Sigmoid colon (tissue), 7 donors: ENCODE results near the gene OSGEPL1. TPM values are rescaled to one million over a fixed set of nuclear protein-coding genes. Genes with fewer than 3 reads are reported as not detected.

Source experiments
- DNase-seq: peaks from one replicate; pipeline ENCODE4 v3.0.0-alpha.2; 2019
- H3K27ac ChIP-seq, 4 donors: fragments of 200-600 bp; sonication (generic); one replicate each; pipeline ENCODE4 v1.5.1; 2016 to 2019; ENCODE audit warnings: mild to moderate bottlenecking in 1 of 4
- H3K27me3 ChIP-seq, 3 donors: fragments of 200-600 bp; sonication (generic); one replicate each; pipeline ENCODE4 v1.5.1; 2019; ENCODE audit warnings: mild to moderate bottlenecking in 1 of 3
- H3K36me3 ChIP-seq, 4 donors: fragments of 200-600 bp; sonication (generic); one replicate each; pipeline ENCODE4 v1.5.1; 2016 to 2019
- H3K4me1 ChIP-seq, 4 donors: fragments of 200-600 bp; sonication (generic); one replicate each; pipeline ENCODE4 v1.5.1; 2017 to 2019
- H3K4me3 ChIP-seq, 4 donors: fragments of 200-600 bp; sonication (generic); one replicate each; pipeline ENCODE4 v1.5.1; 2017 to 2019; ENCODE audit warnings: mild to moderate bottlenecking in 2 of 4, moderate library complexity in 1 of 4
- H3K9me3 ChIP-seq, 4 donors: fragments of 200-600 bp in 3 of 4; sonication (generic) in 3 of 4; one replicate each; pipeline versions ENCODE4 v1.5.1 to v1.6.1; 2013 to 2019
- CTCF ChIP-seq, 4 experiments: fragments of 450-650 bp in 3 of 4; fragments of 200-600 bp in 1 of 4; IDR thresholded peaks; one replicate each; pipeline ENCODE4 v1.5.1; 2016 to 2019; ENCODE audit warnings: antibody characterized with exemption in 4 of 4, mild to moderate bottlenecking in 3 of 4, moderate library complexity in 2 of 4
- EP300 ChIP-seq, 4 donors: sonication (generic); formaldehyde crosslinking; IDR thresholded peaks; one replicate each; pipeline ENCODE4 v1.6.1; 2017; ENCODE audit warnings: antibody characterized with exemption in 4 of 4
- POLR2A ChIP-seq, 2 donors: fragments of 450-650 bp; IDR thresholded peaks; one replicate each; pipeline ENCODE4 v1.6.1; 2016; ENCODE audit warnings: antibody characterized with exemption in 2 of 2, mild to moderate bottlenecking in 2 of 2, moderate library complexity in 2 of 2
- POLR2AphosphoS5 ChIP-seq, 4 donors: sonication (generic); formaldehyde crosslinking; IDR thresholded peaks; one replicate each; pipeline ENCODE4 v1.6.1; 2017; ENCODE audit warnings: antibody characterized with exemption in 4 of 4
- WGBS, 2 donors: extraction: QIAGEN DNeasy Blood & Tissue Kit; methylation state at CpG; one replicate each; pipeline ENCODE4 v1.1.7; 2013; 5-methylcytosine and 5-hydroxymethylcytosine counted together
- intact Hi-C: fragments of 100-400 bp; cut with DNase I; formaldehyde crosslinking; loops from one replicate; pipeline ENCODE4 v1.15.1; 2023
- polyA plus RNA-seq, 3 donors: library from polyadenylated mRNA; stranded (reverse); fragments of 200-250 nt; gene quantifications; one replicate each; pipeline ENCODE4 v1.2.3, GENCODE V29; 2013
- total RNA-seq, 4 donors: library from RNA; depleted of rRNA; stranded (reverse); fragments of >200 nt; gene quantifications; one replicate each; pipeline ENCODE4 v1.1.0, GENCODE V29; 2016
- donor health status: healthy with polysubstance abuse.
- donor health status: Bipolar disorder and iron deficiency.
- donor health status: healthy.

OSGEPL1 gene
- total and polyA plus RNA-seq, 7 donors: 1.2 to 10.0 (median 5.2) TPM

DNA sequence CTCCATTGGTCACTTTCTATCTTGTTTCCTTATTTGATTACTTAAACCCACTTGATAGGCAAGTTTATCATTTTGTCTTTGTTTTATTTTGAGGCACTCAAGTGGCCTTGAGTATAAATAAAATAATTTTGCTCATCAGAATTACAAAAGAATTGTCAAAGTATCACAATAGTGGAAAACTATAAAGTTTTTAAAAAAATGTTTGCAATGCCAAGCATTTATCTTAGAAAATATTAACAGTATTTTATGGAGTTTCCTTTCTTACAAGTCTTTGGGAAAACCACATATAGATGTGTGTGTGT is 36.4 kb upstream of the OSGEPL1 start:
- Histone ChIP-seq H3K9me3 (no peaks in the 10 kb centered on the region), H3K27ac (peak overlapping the region in 2 of 4 donors; percentile 10 to 25), H3K4me3 (no peak overlapping the region), H3K4me1 (peaks cover 0 to 16% (median 4%) of the 10 kb centered on the region in 4 donors), H3K36me3 (peaks cover 0 to 40% (median 6%) of the 10 kb centered on the region in 4 donors), H3K27me3 (no peaks in the 10 kb centered on the region)
- TF ChIP-seq POLR2AphosphoS5 (IDR thresholded peaks at IDR 0.05): no peak
- no peak for TF ChIP-seq CTCF (IDR thresholded peaks at IDR 0.05)
- no peak for TF ChIP-seq EP300 (IDR thresholded peaks at IDR 0.05)
- no peak for TF ChIP-seq POLR2A (IDR thresholded peaks at IDR 0.05)
- intact Hi-C loops: loop anchor here (2.0 kb wide), 1 partner anchor 272 kb away; no protein-coding TSS in a partner anchor
- no peak for DNase-seq

GRCh38 chr2:189798312-189799029 is 35.9 kb upstream of the OSGEPL1 start:
- no peak overlapping the region for H3K4me3 ChIP-seq
- peaks cover 0 to 16% (median 4%) of the 10 kb centered on the region in 4 donors for H3K4me1 ChIP-seq
- no peak for DNase-seq
- TF ChIP-seq POLR2A (IDR thresholded peaks at IDR 0.05): no peak
- TF ChIP-seq EP300 (IDR thresholded peaks at IDR 0.05): no peak
- TF ChIP-seq CTCF (IDR thresholded peaks at IDR 0.05): peak in 1 of 4 experiments; percentile 31
- H3K36me3 ChIP-seq: peaks cover 0 to 41% (median 7%) of the 10 kb centered on the region in 4 donors
- H3K27me3 ChIP-seq: no peaks in the 10 kb centered on the region
- intact Hi-C loops: loop anchor here (2.0 kb wide), 1 partner anchor 272 kb away; no protein-coding TSS in a partner anchor
- no peaks in the 10 kb centered on the region for H3K9me3 ChIP-seq
- H3K27ac ChIP-seq: peak overlapping the region in 3 of 4 donors; percentile 5 to 36 (median 10)
- WGBS, 2 donors: 73% methylated on average over 4 of the region's 4 CpGs

DNA sequence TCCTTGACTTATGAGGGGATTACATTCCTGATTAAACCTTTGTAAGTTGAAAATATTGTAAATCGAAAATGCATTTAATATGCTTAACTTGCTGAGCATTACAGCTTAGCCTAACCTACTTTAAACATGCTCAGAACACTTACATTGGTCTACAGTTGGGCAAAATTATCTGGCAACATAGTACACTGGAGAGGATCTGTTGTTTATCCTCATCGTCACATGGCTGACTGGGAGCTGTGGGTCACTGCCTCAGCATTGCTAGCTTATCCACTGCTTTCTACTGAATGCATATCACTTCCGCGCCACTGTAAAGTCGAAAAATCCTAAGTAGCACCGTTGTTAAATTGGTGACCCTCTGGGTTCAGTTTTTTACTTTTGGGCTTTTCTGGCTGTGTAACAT is 35.3 kb upstream of the OSGEPL1 start:
- peak overlapping the region in 3 of 4 donors; percentile 3 to 36 (median 5) for H3K27ac ChIP-seq
- no peak overlapping the region for H3K4me3 ChIP-seq
- peaks cover 0 to 16% (median 4%) of the 10 kb centered on the region in 4 donors for H3K4me1 ChIP-seq
- no peak for DNase-seq
- TF ChIP-seq CTCF (IDR thresholded peaks at IDR 0.05) (no peak), EP300 (IDR thresholded peaks at IDR 0.05) (no peak), POLR2AphosphoS5 (IDR thresholded peaks at IDR 0.05) (no peak), POLR2A (IDR thresholded peaks at IDR 0.05) (no peak)
- WGBS, 2 donors: 95 to 96% methylated on average over 6 of the region's 6 CpGs
- intact Hi-C loops: loop anchor here (2.0 kb wide), 1 partner anchor 273 kb away; no protein-coding TSS in a partner anchor
- no peaks in the 10 kb centered on the region for H3K9me3 ChIP-seq
- H3K27me3 ChIP-seq: no peaks in the 10 kb centered on the region
- peaks cover 0 to 47% (median 7%) of the 10 kb centered on the region in 4 donors for H3K36me3 ChIP-seq

- intact Hi-C loops: no loop called here
- no peaks in the 10 kb centered on the region for H3K27me3 ChIP-seq
- no peak overlapping the region for H3K4me3 ChIP-seq
- H3K36me3 ChIP-seq: peaks cover 0 to 55% (median 7%) of the 10 kb centered on the region in 4 donors
- no peaks in the 10 kb centered on the region for H3K9me3 ChIP-seq
- peaks cover 0 to 16% (median 4%) of the 10 kb centered on the region in 4 donors for H3K4me1 ChIP-seq
- no peak for TF ChIP-seq POLR2A (IDR thresholded peaks at IDR 0.05)
- TF ChIP-seq CTCF (IDR thresholded peaks at IDR 0.05): no peak
- no peak for TF ChIP-seq POLR2AphosphoS5 (IDR thresholded peaks at IDR 0.05)
- TF ChIP-seq EP300 (IDR thresholded peaks at IDR 0.05): no peak
- no peak for DNase-seq
- no peak overlapping the region for H3K27ac ChIP-seq
- 99 to 100% methylated on average over 1 of the region's 1 CpG for WGBS, 2 donors
Measured at GRCh38 chr2:189794310-189794709, 31.7 kb upstream of the OSGEPL1 start.
